HepG2 (cell line): ENCODE data around the gene STARD10. TPM values are rescaled to one million over a fixed set of nuclear protein-coding genes. Genes with fewer than 3 reads are reported as not detected.

Source experiments
- BORCS8-MEF2B ChIP-seq: sonication (generic); formaldehyde crosslinking; IDR thresholded peaks from 2 replicates; pipeline ENCODE4 v1.8.0; 2022; ENCODE audit warnings: mild to moderate bottlenecking, missing genetic modification reagents
- CHD4 ChIP-seq: fragments of 200-600 bp; sonication (generic); IDR thresholded peaks from 2 replicates; pipeline ENCODE4 v1.7.0; 2017; ENCODE audit warnings: mild to moderate bottlenecking, low read length, borderline replicate concordance
- EEA1 ChIP-seq: sonication (generic); formaldehyde crosslinking; IDR thresholded peaks from 2 replicates; pipeline ENCODE4 v1.5.1; 2020; ENCODE audit warnings: mild to moderate bottlenecking, missing genetic modification reagents, borderline replicate concordance
- HHEX ChIP-seq: IDR thresholded peaks from 2 replicates; pipeline ENCODE4 v1.6.1; 2016; ENCODE audit warnings: control low read depth
- MAF1 ChIP-seq: sonication (generic); formaldehyde crosslinking; IDR thresholded peaks from 2 replicates; pipeline ENCODE4 v1.5.0; 2020; ENCODE audit warnings: missing genetic modification reagents, borderline replicate concordance
- MAFG ChIP-seq: sonication (generic); formaldehyde crosslinking; IDR thresholded peaks from 2 replicates; pipeline ENCODE4 v1.5.1; 2020; ENCODE audit warnings: mild to moderate bottlenecking, missing genetic modification reagents
- SNAPC5 ChIP-seq: sonication (generic); formaldehyde crosslinking; IDR thresholded peaks from 2 replicates; pipeline ENCODE4 v1.8.1; 2023; ENCODE audit warnings: mild to moderate bottlenecking, missing genetic modification reagents, borderline replicate concordance
- TOPORS ChIP-seq: sonication (generic); formaldehyde crosslinking; IDR thresholded peaks from 2 replicates; pipeline ENCODE4 v1.8.0; 2023; ENCODE audit warnings: mild to moderate bottlenecking, missing genetic modification reagents
- ZEB1 ChIP-seq: IDR thresholded peaks from 2 replicates; pipeline ENCODE4 v1.6.1; 2012; ENCODE audit warnings: mild to moderate bottlenecking, low read depth, inconsistent platforms; ENCODE audit not compliant: insufficient replicate concordance
- ZFP90 ChIP-seq: sonication (generic); formaldehyde crosslinking; IDR thresholded peaks from 2 replicates; pipeline ENCODE4 v1.8.0; 2022; ENCODE audit warnings: missing genetic modification reagents, mild to moderate bottlenecking, inconsistent platforms, borderline replicate concordance
- ZMYM2 ChIP-seq: sonication (generic); formaldehyde crosslinking; IDR thresholded peaks from 2 replicates; pipeline ENCODE4 v1.8.0; 2022; ENCODE audit warnings: mild to moderate bottlenecking, missing genetic modification reagents
- ZNF383 ChIP-seq: sonication (generic); formaldehyde crosslinking; IDR thresholded peaks from 2 replicates; pipeline ENCODE4 v1.4.0; 2020; ENCODE audit warnings: missing genetic modification reagents, mild to moderate bottlenecking, borderline replicate concordance
- ZNF543 ChIP-seq: sonication (generic); formaldehyde crosslinking; IDR thresholded peaks from 2 replicates; pipeline ENCODE4 v1.4.0; 2020; ENCODE audit warnings: mild to moderate bottlenecking, missing genetic modification reagents
- ZNF563 ChIP-seq: sonication (generic); formaldehyde crosslinking; IDR thresholded peaks from 2 replicates; pipeline ENCODE4 v1.8.0; 2022; ENCODE audit warnings: mild to moderate bottlenecking, moderate library complexity, missing genetic modification reagents
- ZNF615 ChIP-seq: sonication (generic); formaldehyde crosslinking; IDR thresholded peaks from 2 replicates; pipeline ENCODE4 v1.5.0; 2020; ENCODE audit warnings: mild to moderate bottlenecking, missing genetic modification reagents, borderline replicate concordance
- ZNF691 ChIP-seq: sonication (generic); formaldehyde crosslinking; IDR thresholded peaks from 2 replicates; pipeline ENCODE4 v1.4.0; 2020; ENCODE audit warnings: missing genetic modification reagents, low read depth, mild to moderate bottlenecking, borderline replicate concordance
- ZNF737 ChIP-seq: sonication (generic); formaldehyde crosslinking; IDR thresholded peaks from 2 replicates; pipeline ENCODE4 v1.5.0; 2020; ENCODE audit warnings: missing genetic modification reagents, mild to moderate bottlenecking, borderline replicate concordance
- polyA plus RNA-seq, 8 experiments: library from polyadenylated mRNA; depleted of rRNA in 3 of 8; stranded (reverse) in 7 of 8; unstranded in 1 of 8; fragments of >200 nt; fragmentation: Illumina TruSeq in 4 of 8; extraction: Trizol in 4 of 8; gene quantifications; 2 replicates each; pipeline versions ENCODE4 v1.2.1 to v1.2.3, GENCODE V29; 2011 to 2016; ENCODE audit warnings: low read depth in 4 of 8, missing spikeins in 1 of 8, mixed read lengths in 1 of 8; ENCODE audit not compliant: insufficient read depth in 1 of 8
- total RNA-seq, 5 experiments: library from RNA; depleted of rRNA; stranded (reverse); fragments of >200 nt; fragmentation: Illumina TruSeq; extraction: Trizol; gene quantifications; 2 replicates each; pipeline ENCODE4 v1.2.3, GENCODE V29; 2016; ENCODE audit warnings: low read depth in 1 of 5
- TF ChIP-seq, protein P1 (sequence below), 2 experiments: IDR thresholded peaks; 2 replicates each; pipeline ENCODE4 v1.6.1; 2011 to 2012; ENCODE audit warnings: low read length in 2 of 2, borderline replicate concordance in 1 of 2, low read depth in 1 of 2, mild to moderate bottlenecking in 1 of 2, moderate library complexity in 1 of 2
- TF ChIP-seq, protein P2 (sequence below): sonication (generic); formaldehyde crosslinking; IDR thresholded peaks from 2 replicates; pipeline ENCODE4 v1.4.0; 2020; ENCODE audit warnings: mild to moderate bottlenecking, low read depth, missing genetic modification reagents
- TF ChIP-seq, protein P3 (sequence below): IDR thresholded peaks from 2 replicates; pipeline ENCODE4 v1.6.1; 2018; ENCODE audit warnings: missing genetic modification reagents

Gene STARD10
- total and polyA plus RNA-seq, 2 of the 13 experiments (the other 11 are each of a cell fraction or from before 2014, with no cell fraction given): 260 to 341 TPM

DNA sequence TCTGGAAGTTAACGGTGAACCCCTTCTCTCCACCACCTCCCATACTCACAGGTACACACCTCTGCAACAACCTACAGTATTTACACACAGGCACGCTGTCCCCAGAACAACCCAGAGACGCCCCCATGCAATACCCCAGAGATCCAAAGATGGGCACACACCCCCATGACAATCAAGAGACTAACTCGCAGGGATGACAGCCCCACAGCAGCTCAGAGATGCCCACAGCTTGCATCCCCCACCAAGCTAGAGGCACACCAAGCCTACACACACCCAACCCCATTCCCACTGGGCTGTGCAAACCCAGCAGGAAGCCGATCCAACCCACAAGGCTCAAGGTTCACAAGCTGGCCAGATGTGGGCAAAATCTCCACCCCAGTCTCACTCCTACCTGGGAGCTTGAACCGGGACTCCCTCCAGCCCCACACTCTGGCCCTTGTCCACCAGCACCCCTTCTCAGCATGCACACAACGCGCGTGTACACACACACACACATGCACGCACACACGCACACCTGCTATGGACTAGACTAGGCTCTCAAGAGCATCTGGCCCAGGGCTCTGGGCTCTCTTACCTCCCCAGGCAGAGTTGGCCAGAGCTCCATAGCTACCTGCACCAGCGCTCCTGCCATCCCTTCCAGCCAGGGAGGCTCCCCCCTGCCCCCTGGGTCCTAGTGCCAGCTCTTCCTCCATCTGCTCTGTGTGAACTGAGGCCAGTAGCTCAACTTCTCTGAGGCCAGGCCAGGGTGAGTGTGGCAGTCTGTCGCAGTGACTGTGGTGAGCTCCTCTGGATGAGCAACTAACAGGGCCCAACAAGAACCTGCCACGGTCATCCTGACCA, 11.5 kb downstream of the STARD10 start (continued):
- TF ChIP-seq, protein P1, sequence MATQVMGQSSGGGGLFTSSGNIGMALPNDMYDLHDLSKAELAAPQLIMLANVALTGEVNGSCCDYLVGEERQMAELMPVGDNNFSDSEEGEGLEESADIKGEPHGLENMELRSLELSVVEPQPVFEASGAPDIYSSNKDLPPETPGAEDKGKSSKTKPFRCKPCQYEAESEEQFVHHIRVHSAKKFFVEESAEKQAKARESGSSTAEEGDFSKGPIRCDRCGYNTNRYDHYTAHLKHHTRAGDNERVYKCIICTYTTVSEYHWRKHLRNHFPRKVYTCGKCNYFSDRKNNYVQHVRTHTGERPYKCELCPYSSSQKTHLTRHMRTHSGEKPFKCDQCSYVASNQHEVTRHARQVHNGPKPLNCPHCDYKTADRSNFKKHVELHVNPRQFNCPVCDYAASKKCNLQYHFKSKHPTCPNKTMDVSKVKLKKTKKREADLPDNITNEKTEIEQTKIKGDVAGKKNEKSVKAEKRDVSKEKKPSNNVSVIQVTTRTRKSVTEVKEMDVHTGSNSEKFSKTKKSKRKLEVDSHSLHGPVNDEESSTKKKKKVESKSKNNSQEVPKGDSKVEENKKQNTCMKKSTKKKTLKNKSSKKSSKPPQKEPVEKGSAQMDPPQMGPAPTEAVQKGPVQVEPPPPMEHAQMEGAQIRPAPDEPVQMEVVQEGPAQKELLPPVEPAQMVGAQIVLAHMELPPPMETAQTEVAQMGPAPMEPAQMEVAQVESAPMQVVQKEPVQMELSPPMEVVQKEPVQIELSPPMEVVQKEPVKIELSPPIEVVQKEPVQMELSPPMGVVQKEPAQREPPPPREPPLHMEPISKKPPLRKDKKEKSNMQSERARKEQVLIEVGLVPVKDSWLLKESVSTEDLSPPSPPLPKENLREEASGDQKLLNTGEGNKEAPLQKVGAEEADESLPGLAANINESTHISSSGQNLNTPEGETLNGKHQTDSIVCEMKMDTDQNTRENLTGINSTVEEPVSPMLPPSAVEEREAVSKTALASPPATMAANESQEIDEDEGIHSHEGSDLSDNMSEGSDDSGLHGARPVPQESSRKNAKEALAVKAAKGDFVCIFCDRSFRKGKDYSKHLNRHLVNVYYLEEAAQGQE (IDR thresholded peaks at IDR 0.05; ENCODE audit: borderline replicate concordance in 1 of 2, low read depth in 1 of 2, low read length in 2 of 2): no peak
- no peak for TF ChIP-seq TOPORS (CRISPR knock-in tag)
- TF ChIP-seq MAF1 (CRISPR knock-in tag): no peak
- peak; percentile 36; the same call in 1 of the 2 replicates for TF ChIP-seq BORCS8-MEF2B (CRISPR knock-in tag)
- TF ChIP-seq ZMYM2 (CRISPR knock-in tag): no peak
- TF ChIP-seq ZNF615: no peak
- no peak for TF ChIP-seq CHD4
- TF ChIP-seq ZNF543 (CRISPR knock-in tag): no peak
- TF ChIP-seq SNAPC5: no peak
- TF ChIP-seq, protein P2, sequence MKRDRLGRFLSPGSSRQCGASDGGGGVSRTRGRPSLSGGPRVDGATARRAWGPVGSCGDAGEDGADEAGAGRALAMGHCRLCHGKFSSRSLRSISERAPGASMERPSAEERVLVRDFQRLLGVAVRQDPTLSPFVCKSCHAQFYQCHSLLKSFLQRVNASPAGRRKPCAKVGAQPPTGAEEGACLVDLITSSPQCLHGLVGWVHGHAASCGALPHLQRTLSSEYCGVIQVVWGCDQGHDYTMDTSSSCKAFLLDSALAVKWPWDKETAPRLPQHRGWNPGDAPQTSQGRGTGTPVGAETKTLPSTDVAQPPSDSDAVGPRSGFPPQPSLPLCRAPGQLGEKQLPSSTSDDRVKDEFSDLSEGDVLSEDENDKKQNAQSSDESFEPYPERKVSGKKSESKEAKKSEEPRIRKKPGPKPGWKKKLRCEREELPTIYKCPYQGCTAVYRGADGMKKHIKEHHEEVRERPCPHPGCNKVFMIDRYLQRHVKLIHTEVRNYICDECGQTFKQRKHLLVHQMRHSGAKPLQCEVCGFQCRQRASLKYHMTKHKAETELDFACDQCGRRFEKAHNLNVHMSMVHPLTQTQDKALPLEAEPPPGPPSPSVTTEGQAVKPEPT (CRISPR knock-in tag): no peak
- TF ChIP-seq ZNF563 (CRISPR knock-in tag): no peak
- TF ChIP-seq HHEX (CRISPR knock-in tag): no peak
- TF ChIP-seq ZFP90: peak; percentile 69; the same call in 1 of the 2 replicates
- 0 out of 2 replicates have a peak, but pooled peaks have one; percentile 71 for TF ChIP-seq ZNF383 (CRISPR knock-in tag)
- TF ChIP-seq EEA1 (CRISPR knock-in tag): no peak
- TF ChIP-seq, protein P3, sequence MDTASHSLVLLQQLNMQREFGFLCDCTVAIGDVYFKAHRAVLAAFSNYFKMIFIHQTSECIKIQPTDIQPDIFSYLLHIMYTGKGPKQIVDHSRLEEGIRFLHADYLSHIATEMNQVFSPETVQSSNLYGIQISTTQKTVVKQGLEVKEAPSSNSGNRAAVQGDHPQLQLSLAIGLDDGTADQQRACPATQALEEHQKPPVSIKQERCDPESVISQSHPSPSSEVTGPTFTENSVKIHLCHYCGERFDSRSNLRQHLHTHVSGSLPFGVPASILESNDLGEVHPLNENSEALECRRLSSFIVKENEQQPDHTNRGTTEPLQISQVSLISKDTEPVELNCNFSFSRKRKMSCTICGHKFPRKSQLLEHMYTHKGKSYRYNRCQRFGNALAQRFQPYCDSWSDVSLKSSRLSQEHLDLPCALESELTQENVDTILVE (CRISPR knock-in tag): no peak
- TF ChIP-seq MAFG (CRISPR knock-in tag): no peak
- no peak for TF ChIP-seq ZNF691 (CRISPR knock-in tag)
- TF ChIP-seq ZEB1: no peak
- TF ChIP-seq ZNF737 (CRISPR knock-in tag): no peak
